ENCODE results near the gene COL18A1.

The COL18A1 gene

GRCh38 chr21:45509566-45510465 lies 104.9 kb downstream of the COL18A1 start:
- TF ChIP-seq CTCF (IDR thresholded peaks at IDR 0.05; ENCODE audit: extremely low read depth, insufficient read depth, missing control alignments), result no peak
- in situ Hi-C loops (cut with MboI; ENCODE audit: low pct_unique_long_range_greater_than_20kb, low sequenced_read_pairs, unreplicated experiment), result no loop called here
- no peak for DNase-seq (ENCODE audit: low spot score)

DNA sequence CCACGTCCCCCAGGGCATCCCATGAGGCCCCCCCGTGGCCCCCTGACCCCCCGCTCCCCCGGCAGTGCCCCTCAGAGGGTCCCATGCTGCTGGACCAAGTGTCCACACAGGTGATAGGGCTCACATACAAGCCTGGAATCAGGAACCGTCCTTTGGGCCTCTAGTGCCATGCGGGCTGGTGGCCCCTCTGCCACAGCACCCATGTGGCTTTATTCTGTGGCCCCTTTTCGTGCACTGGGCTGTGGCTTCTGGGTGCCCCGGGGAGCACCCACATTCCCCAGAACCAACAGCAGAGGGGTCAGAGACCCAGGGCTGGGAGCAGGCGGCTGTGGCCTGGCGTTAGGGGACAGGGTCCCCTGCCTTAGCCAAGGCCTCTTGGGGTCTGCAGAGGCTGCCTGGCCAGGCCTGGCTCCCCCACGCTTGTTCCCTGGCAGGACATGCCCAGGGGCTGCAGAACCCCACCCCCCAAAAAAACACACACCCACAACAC lies 105.5 kb downstream of the COL18A1 start:
- DNase-seq (ENCODE audit: low spot score), result no peak
- in situ Hi-C loops (cut with MboI; ENCODE audit: low pct_unique_long_range_greater_than_20kb, low sequenced_read_pairs, unreplicated experiment), result no loop called here
- no peak for TF ChIP-seq CTCF (IDR thresholded peaks at IDR 0.05; ENCODE audit: extremely low read depth, insufficient read depth, missing control alignments)

DNA sequence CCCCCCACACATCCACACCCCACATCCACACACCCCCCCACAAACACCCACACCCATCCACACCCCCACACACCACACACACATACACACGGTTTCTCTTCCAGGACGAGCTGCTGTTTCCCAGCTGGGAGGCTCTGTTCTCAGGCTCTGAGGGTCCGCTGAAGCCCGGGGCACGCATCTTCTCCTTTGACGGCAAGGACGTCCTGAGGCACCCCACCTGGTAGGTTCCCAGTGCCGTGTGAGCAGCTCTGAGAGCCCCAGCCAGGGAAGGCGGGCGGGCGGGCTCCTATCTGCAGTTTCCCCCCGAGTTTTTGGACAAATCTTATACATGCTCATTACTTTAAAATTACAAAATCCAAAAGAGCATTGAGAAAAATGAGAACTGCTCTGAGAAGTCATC lies 106.0 kb downstream of the COL18A1 start:
- TF ChIP-seq CTCF (IDR thresholded peaks at IDR 0.05; ENCODE audit: extremely low read depth, insufficient read depth, missing control alignments), result no peak
- in situ Hi-C loops (cut with MboI; ENCODE audit: low pct_unique_long_range_greater_than_20kb, low sequenced_read_pairs, unreplicated experiment), result no loop called here
- DNase-seq (ENCODE audit: low spot score), result no peak

DNA sequence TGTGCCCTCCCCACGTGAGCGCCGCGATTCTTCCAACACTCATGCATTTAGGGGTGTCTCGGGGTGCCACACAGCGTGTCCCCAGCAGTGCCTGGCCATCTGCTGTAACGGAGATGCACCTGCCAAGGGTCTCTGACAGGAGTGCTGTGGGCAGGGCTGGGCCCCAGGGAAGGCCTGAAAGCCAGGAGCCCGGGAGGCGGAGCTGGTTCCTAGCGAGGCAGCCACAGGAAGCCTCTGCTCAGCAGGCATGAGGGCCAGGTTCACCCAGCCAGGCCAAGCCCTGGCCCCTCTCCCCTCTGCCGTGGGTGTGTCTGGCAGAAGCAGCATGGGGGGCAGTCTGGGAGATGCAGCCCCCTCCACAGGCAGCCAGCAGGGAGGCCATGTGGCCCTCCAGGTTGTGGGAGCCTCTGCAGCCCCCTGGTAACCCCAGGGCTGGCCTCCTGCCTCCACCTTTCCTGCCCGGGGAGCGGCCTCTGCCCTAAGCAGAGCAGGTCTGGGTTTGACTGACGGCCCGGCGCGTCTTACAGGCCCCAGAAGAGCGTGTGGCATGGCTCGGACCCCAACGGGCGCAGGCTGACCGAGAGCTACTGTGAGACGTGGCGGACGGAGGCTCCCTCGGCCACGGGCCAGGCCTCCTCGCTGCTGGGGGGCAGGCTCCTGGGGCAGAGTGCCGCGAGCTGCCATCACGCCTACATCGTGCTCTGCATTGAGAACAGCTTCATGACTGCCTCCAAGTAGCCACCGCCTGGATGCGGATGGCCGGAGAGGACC lies 106.9 kb downstream of the COL18A1 start:
- in situ Hi-C loops (cut with MboI; ENCODE audit: low pct_unique_long_range_greater_than_20kb, low sequenced_read_pairs, unreplicated experiment), result no loop called here
- TF ChIP-seq CTCF (IDR thresholded peaks at IDR 0.05; ENCODE audit: extremely low read depth, insufficient read depth, missing control alignments), result no peak
- DNase-seq (ENCODE audit: low spot score), result no peak

DNA sequence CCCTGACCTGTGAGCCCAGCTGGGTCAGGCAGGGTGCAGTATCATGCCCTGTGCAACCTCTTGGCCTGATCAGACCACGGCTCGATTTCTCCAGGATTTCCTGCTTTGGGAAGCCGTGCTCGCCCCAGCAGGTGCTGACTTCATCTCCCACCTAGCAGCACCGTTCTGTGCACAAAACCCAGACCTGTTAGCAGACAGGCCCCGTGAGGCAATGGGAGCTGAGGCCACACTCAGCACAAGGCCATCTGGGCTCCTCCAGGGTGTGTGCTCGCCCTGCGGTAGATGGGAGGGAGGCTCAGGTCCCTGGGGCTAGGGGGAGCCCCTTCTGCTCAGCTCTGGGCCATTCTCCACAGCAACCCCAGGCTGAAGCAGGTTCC lies 107.6 kb downstream of the COL18A1 start:
- DNase-seq (ENCODE audit: low spot score), result no peak

More for the DNA sequence above, 107.6 kb downstream of the COL18A1 start:
- in situ Hi-C loops (cut with MboI; ENCODE audit: low pct_unique_long_range_greater_than_20kb, low sequenced_read_pairs, unreplicated experiment), result no loop called here
- no peak for TF ChIP-seq CTCF (IDR thresholded peaks at IDR 0.05; ENCODE audit: extremely low read depth, insufficient read depth, missing control alignments)
